Brain microvascular endothelial cell (primary cell): ENCODE results near the gene C3orf20.

Source experiments
- DNase-seq: peaks from one replicate; pipeline ENCODE4 v3.0.0-alpha.2; 2020
- H3K27ac ChIP-seq: fragments of 250-450 bp; sonication (Bioruptor Pico); 2 replicates; pipeline ENCODE4 v1.5.1; 2020; ENCODE audit warnings: mild to moderate bottlenecking, moderate library complexity
- H3K27me3 ChIP-seq: fragments of 250-450 bp; sonication (Bioruptor Pico); replicated peaks from 2 replicates; pipeline ENCODE4 v1.5.1; 2020; ENCODE audit warnings: mild to moderate bottlenecking
- H3K36me3 ChIP-seq: fragments of 250-450 bp; sonication (Bioruptor Pico); replicated peaks from 2 replicates; pipeline ENCODE4 v1.5.1; 2020; ENCODE audit warnings: mild to moderate bottlenecking
- H3K4me3 ChIP-seq: 2 replicates; pipeline ENCODE4 v1.5.1; 2011; ENCODE audit warnings: low read depth, mild to moderate bottlenecking, control low read depth, low read length, moderate library complexity
- CTCF ChIP-seq: IDR thresholded peaks from 2 replicates; pipeline ENCODE4 v1.5.1; 2011; ENCODE audit warnings: low read depth, mild to moderate bottlenecking, moderate library complexity, low read length, control low read depth, inconsistent platforms; ENCODE audit errors: missing control alignments
- in situ Hi-C: cut with HindIII; loops from 2 replicates; pipeline ENCODE4 v1.10.0; 2017; ENCODE audit warnings: low sequenced_read_pairs, low pct_ligation_motif_present

Gene C3orf20

GRCh38 chr3:14691719-14692118, 16.8 kb downstream of the C3orf20 start:
- no peak for DNase-seq

GRCh38 chr3:14698601-14699244, 23.8 kb downstream of the C3orf20 start:
- H3K36me3 ChIP-seq: no peaks in the 10 kb centered on the region
- TF ChIP-seq CTCF: no peak
- no peak for DNase-seq
- H3K4me3 ChIP-seq: no peak overlapping the region
- no peaks in the 10 kb centered on the region for H3K27me3 ChIP-seq
- in situ Hi-C loops: no loop called here
- H3K27ac ChIP-seq: no peak overlapping the region

More at GRCh38 chr3:14691719-14692118, 16.8 kb downstream of the C3orf20 start:
- H3K27ac ChIP-seq: no peak overlapping the region
- TF ChIP-seq CTCF: no peak
- peaks cover 3% of the 10 kb centered on the region for H3K27me3 ChIP-seq
- no peaks in the 10 kb centered on the region for H3K36me3 ChIP-seq
- no peak overlapping the region for H3K4me3 ChIP-seq
- in situ Hi-C loops: no loop called here

- DNase-seq: no peak
- Histone ChIP-seq H3K27me3 (no peaks in the 10 kb centered on the region), H3K27ac (no peak overlapping the region), H3K36me3 (no peaks in the 10 kb centered on the region), H3K4me3 (no peak overlapping the region)
- in situ Hi-C loops: no loop called here
- TF ChIP-seq CTCF: no peak
Measured at GRCh38 chr3:14699643-14700042, 24.7 kb downstream of the C3orf20 start.

GRCh38 chr3:14700891-14701290, 25.9 kb downstream of the C3orf20 start:
- no peak for TF ChIP-seq CTCF
- Histone ChIP-seq H3K27ac (no peak overlapping the region), H3K36me3 (no peaks in the 10 kb centered on the region), H3K27me3 (no peaks in the 10 kb centered on the region), H3K4me3 (no peak overlapping the region)
- in situ Hi-C loops: no loop called here
- no peak for DNase-seq

GRCh38 chr3:14701676-14702075, 26.7 kb downstream of the C3orf20 start:
- DNase-seq: no peak
- H3K4me3 ChIP-seq: no peak overlapping the region
- H3K27ac ChIP-seq: no peak overlapping the region
- no peak for TF ChIP-seq CTCF
- no peaks in the 10 kb centered on the region for H3K27me3 ChIP-seq
- no peaks in the 10 kb centered on the region for H3K36me3 ChIP-seq
- in situ Hi-C loops: no loop called here
